ENCODE results near the gene CHPF2. TPM values are rescaled to one million over a fixed set of nuclear protein-coding genes. Genes with fewer than 3 reads are reported as not detected.

The CHPF2 gene
- total RNA-seq, 1 experiment from 2014 or later, result 19.5 TPM

DNA sequence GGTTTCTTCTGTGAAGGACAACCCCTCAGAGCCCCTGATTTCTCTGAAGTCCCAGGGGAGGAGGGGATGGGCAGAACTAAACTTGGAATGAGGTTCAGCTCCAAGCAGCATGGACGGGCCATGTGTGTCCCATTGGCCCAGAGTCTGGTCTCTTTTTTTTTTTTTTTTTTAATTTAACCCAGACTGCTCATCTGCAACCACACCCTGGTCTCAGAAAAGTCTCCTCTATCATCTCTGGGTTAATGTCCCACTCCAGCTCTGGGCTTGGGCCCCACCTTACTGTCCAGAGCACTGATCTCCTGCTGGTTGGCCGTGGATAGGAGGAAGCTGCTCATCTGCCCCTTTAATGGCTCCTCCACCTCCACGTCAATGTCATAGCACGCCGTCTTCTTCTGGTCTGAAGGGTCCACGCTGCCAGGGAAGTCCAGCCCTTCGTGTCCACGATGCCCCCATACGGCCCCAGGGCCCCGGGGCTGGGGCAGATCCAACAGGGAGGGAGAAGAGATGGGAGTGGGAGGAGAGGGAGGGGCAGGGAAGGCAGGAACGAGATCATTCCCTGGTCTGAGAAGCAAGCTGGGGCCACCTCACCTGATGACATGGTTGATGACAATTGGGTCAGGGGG, 7.7 kb downstream of the CHPF2 start:
- Histone ChIP-seq H3K9me3 (ENCODE audit: control insufficient read depth in 1 of 2, insufficient read depth in 1 of 2, low read depth in 1 of 2, low read length in 2 of 2) (no peaks in the 10 kb centered on the region), H3K9ac (ENCODE audit: low read length) (no peak overlapping the region), H3K4me3 (replicated peaks in 1 of 2; ENCODE audit: low read depth in 1 of 2, low read length in 2 of 2) (no peak overlapping the region), H3K36me3 (ENCODE audit: control insufficient read depth in 1 of 2, insufficient read depth in 2 of 2, low read length in 2 of 2) (peaks cover 15 to 31% of the 10 kb centered on the region in 2 experiments), H3K9me2 (ENCODE audit: insufficient read depth) (no peaks in the 10 kb centered on the region), H3K27ac (ENCODE audit: low read depth, low read length) (no peak overlapping the region), H3K4me2 (ENCODE audit: low read length) (no peak overlapping the region), H3K4me1 (ENCODE audit: control insufficient read depth in 1 of 2, insufficient read depth in 2 of 2, low read length in 2 of 2) (peaks cover 5 to 14% of the 10 kb centered on the region in 2 experiments), H3K27me3 (ENCODE audit: insufficient read depth, low read length) (no peaks in the 10 kb centered on the region), H3K79me2 (ENCODE audit: insufficient read depth, low read length) (peaks cover 9% of the 10 kb centered on the region), H2AFZ (ENCODE audit: low read depth, low read length, poor library complexity, severe bottlenecking) (no peak overlapping the region), H4K20me1 (ENCODE audit: insufficient read depth) (no peaks in the 10 kb centered on the region)
- intact Hi-C loops (cut with micrococcal nuclease), result loop anchor here (10.0 kb wide), 1 partner anchor 115 kb away; no protein-coding TSS in a partner anchor
- ChIA-PET RAD21 (ENCODE audit: low non-redundant PET in 1 of 2, low total read pairs in 2 of 2, uncharacterized antibody in 2 of 2, unreplicated experiment in 2 of 2) (no interaction called here), POLR2A (interaction anchor here (0.6 to 1.4 kb wide), 2 partner anchors 13 to 1546 kb away, joined by 3 read pairs; partner anchors contain the start of gene ABCF2), CTCF (no interaction called here)
- no TSS peak for BruUV-seq (replicated peaks)
- DNase-seq (ENCODE audit: low read depth, low spot score) (no peak), ATAC-seq (no peak)
- TF ChIP-seq SP1 (IDR thresholded peaks at IDR 0.05; ENCODE audit: low read depth) (no peak), POLR2A (IDR thresholded peaks at IDR 0.05; ENCODE audit: borderline replicate concordance, extremely low read depth, insufficient read depth, insufficient read length) (no peak), EZH2 (IDR thresholded peaks at IDR 0.05) (no peak), ELF1 (IDR thresholded peaks at IDR 0.05; ENCODE audit: borderline replicate concordance, low read depth) (no peak), SIN3A (IDR thresholded peaks at IDR 0.05; ENCODE audit: low read depth) (no peak), POLR2AphosphoS5 (IDR thresholded peaks at IDR 0.05; ENCODE audit: low read depth, low read length) (no peak), SRF (IDR thresholded peaks at IDR 0.05; ENCODE audit: low read depth) (no peak)

DNA sequence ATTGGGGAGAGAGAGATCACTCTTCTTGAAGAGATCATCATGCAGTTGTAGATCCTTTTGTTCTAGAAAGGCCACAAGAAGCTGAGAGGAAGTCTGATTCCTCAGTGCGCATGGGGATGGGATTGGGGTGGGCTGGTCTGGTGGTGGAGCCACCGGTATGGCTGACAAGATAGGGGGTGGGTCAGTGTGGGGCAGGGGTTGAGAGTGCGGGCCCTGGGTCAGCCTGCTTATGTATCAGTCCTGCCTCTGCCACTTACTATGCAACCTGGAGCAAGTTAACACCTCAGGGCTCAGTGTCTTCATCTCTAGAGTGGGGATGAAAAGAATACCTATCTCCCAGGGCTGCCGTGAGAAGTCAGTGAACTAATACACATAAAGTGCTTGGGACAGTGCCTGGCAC, 8.3 kb downstream of the CHPF2 start:
- no peak overlapping the region for H3K9ac ChIP-seq (ENCODE audit: low read length)
- no TSS peak for BruUV-seq (replicated peaks)
- peaks cover 7 to 19% of the 10 kb centered on the region in 2 experiments for H3K4me1 ChIP-seq (ENCODE audit: control insufficient read depth in 1 of 2, insufficient read depth in 2 of 2, low read length in 2 of 2)
- no peaks in the 10 kb centered on the region for H3K27me3 ChIP-seq (ENCODE audit: insufficient read depth, low read length)
- H2AFZ ChIP-seq (ENCODE audit: low read depth, low read length, poor library complexity, severe bottlenecking), result no peak overlapping the region
- no peak overlapping the region for H3K4me3 ChIP-seq (replicated peaks in 1 of 2; ENCODE audit: low read depth in 1 of 2, low read length in 2 of 2)
- H3K79me2 ChIP-seq (ENCODE audit: insufficient read depth, low read length), result peaks cover 3% of the 10 kb centered on the region; the same call in 1 of the 2 replicates
- no peak for DNase-seq (ENCODE audit: low read depth, low spot score)
- ATAC-seq, result no peak
- ChIA-PET RAD21 (ENCODE audit: low non-redundant PET in 1 of 2, low total read pairs in 2 of 2, uncharacterized antibody in 2 of 2, unreplicated experiment in 2 of 2) (no interaction called here), POLR2A (interaction anchor here (1.4 kb wide), 1 partner anchor 13 kb away, joined by 3 read pairs; the partner anchor contains the start of gene ABCF2), CTCF (no interaction called here)
- peaks cover 15 to 31% of the 10 kb centered on the region in 2 experiments for H3K36me3 ChIP-seq (ENCODE audit: control insufficient read depth in 1 of 2, insufficient read depth in 2 of 2, low read length in 2 of 2)
- H3K9me2 ChIP-seq (ENCODE audit: insufficient read depth), result no peaks in the 10 kb centered on the region
- peak overlapping the region; percentile 41; the same call in 1 of the 2 replicates for H3K27ac ChIP-seq (ENCODE audit: low read depth, low read length)
- H4K20me1 ChIP-seq (ENCODE audit: insufficient read depth), result no peaks in the 10 kb centered on the region
- H3K9me3 ChIP-seq (ENCODE audit: control insufficient read depth in 1 of 2, insufficient read depth in 1 of 2, low read depth in 1 of 2, low read length in 2 of 2), result no peaks in the 10 kb centered on the region
- intact Hi-C loops (cut with micrococcal nuclease), result loop anchor here (10.0 kb wide), 1 partner anchor 116 kb away; no protein-coding TSS in a partner anchor
- H3K4me2 ChIP-seq (ENCODE audit: low read length), result no peak overlapping the region
- TF ChIP-seq SIN3A (IDR thresholded peaks at IDR 0.05; ENCODE audit: low read depth) (no peak), CEBPB (IDR thresholded peaks at IDR 0.05; ENCODE audit: low read depth) (no peak), JUND (IDR thresholded peaks at IDR 0.05) (no peak), POLR2AphosphoS5 (IDR thresholded peaks at IDR 0.05; ENCODE audit: low read depth, low read length) (no peak), POLR2A (IDR thresholded peaks at IDR 0.05; ENCODE audit: borderline replicate concordance, extremely low read depth, insufficient read depth, insufficient read length) (no peak), TCF7L2 (IDR thresholded peaks at IDR 0.05; ENCODE audit: borderline replicate concordance, extremely low read depth, insufficient read depth, insufficient read length) (no peak), ZNF274 (IDR thresholded peaks at IDR 0.05; ENCODE audit: low read depth, low read length) (no peak), ZFX (IDR thresholded peaks at IDR 0.05) (no peak), EGR1 (IDR thresholded peaks at IDR 0.05; ENCODE audit: low read depth) (no peak)
- TF ChIP-seq, protein P1, sequence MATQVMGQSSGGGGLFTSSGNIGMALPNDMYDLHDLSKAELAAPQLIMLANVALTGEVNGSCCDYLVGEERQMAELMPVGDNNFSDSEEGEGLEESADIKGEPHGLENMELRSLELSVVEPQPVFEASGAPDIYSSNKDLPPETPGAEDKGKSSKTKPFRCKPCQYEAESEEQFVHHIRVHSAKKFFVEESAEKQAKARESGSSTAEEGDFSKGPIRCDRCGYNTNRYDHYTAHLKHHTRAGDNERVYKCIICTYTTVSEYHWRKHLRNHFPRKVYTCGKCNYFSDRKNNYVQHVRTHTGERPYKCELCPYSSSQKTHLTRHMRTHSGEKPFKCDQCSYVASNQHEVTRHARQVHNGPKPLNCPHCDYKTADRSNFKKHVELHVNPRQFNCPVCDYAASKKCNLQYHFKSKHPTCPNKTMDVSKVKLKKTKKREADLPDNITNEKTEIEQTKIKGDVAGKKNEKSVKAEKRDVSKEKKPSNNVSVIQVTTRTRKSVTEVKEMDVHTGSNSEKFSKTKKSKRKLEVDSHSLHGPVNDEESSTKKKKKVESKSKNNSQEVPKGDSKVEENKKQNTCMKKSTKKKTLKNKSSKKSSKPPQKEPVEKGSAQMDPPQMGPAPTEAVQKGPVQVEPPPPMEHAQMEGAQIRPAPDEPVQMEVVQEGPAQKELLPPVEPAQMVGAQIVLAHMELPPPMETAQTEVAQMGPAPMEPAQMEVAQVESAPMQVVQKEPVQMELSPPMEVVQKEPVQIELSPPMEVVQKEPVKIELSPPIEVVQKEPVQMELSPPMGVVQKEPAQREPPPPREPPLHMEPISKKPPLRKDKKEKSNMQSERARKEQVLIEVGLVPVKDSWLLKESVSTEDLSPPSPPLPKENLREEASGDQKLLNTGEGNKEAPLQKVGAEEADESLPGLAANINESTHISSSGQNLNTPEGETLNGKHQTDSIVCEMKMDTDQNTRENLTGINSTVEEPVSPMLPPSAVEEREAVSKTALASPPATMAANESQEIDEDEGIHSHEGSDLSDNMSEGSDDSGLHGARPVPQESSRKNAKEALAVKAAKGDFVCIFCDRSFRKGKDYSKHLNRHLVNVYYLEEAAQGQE (IDR thresholded peaks at IDR 0.05; ENCODE audit: low read depth), result no peak
- TF ChIP-seq, protein P2, sequence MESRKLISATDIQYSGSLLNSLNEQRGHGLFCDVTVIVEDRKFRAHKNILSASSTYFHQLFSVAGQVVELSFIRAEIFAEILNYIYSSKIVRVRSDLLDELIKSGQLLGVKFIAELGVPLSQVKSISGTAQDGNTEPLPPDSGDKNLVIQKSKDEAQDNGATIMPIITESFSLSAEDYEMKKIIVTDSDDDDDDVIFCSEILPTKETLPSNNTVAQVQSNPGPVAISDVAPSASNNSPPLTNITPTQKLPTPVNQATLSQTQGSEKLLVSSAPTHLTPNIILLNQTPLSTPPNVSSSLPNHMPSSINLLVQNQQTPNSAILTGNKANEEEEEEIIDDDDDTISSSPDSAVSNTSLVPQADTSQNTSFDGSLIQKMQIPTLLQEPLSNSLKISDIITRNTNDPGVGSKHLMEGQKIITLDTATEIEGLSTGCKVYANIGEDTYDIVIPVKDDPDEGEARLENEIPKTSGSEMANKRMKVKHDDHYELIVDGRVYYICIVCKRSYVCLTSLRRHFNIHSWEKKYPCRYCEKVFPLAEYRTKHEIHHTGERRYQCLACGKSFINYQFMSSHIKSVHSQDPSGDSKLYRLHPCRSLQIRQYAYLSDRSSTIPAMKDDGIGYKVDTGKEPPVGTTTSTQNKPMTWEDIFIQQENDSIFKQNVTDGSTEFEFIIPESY (IDR thresholded peaks at IDR 0.05; ENCODE audit: extremely low read depth, insufficient replicate concordance, low read length), result no peak

All from HCT116 (cell line).